Measurements from ENCODE around the gene RANBP10. TPM values are rescaled to one million over a fixed set of nuclear protein-coding genes. Genes with fewer than 3 reads are reported as not detected.
A peak's percentile ranks its signal among the peaks of the same experiment; 100 is the strongest.

Gene RANBP10
- total and polyA plus RNA-seq, 10 of the 15 experiments (the other 5 are each of a cell fraction or from before 2014, with no cell fraction given): 1.2 to 20.4 (median 10.8) TPM

GRCh38 chr16:67719048-67719777 lies 87.1 kb downstream of the RANBP10 start, which contains the start of gene GFOD2 (continued):
- no peak for TF ChIP-seq MEF2B (IDR thresholded peaks at IDR 0.05; ENCODE audit: partially characterized antibody, poor library complexity, severe bottlenecking)
- TF ChIP-seq STAT3 (IDR thresholded peaks at IDR 0.05; ENCODE audit: low read depth, low read length): no peak
- TF ChIP-seq KAT2A (conservative IDR thresholded peaks at IDR 0.05; ENCODE audit: control insufficient read depth, low read depth, low read length): no peak
- TF ChIP-seq CHD2 (IDR thresholded peaks at IDR 0.05; ENCODE audit: borderline replicate concordance, low read depth, low read length): peak; percentile 46; the same call in 1 of the 2 replicates
- TF ChIP-seq, protein P1, sequence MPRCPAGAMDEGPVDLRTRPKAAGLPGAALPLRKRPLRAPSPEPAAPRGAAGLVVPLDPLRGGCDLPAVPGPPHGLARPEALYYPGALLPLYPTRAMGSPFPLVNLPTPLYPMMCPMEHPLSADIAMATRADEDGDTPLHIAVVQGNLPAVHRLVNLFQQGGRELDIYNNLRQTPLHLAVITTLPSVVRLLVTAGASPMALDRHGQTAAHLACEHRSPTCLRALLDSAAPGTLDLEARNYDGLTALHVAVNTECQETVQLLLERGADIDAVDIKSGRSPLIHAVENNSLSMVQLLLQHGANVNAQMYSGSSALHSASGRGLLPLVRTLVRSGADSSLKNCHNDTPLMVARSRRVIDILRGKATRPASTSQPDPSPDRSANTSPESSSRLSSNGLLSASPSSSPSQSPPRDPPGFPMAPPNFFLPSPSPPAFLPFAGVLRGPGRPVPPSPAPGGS (IDR thresholded peaks at IDR 0.05; ENCODE audit: borderline replicate concordance, insufficient read depth, low read depth, low read length, poor library complexity, severe bottlenecking): no peak
- no peak for TF ChIP-seq NFXL1 (IDR thresholded peaks at IDR 0.05; ENCODE audit: borderline replicate concordance)
- TF ChIP-seq BACH1 (IDR thresholded peaks at IDR 0.05; ENCODE audit: borderline replicate concordance): no peak
- TF ChIP-seq CHD4 (IDR thresholded peaks at IDR 0.05): no peak
- TF ChIP-seq ETV6 (conservative IDR thresholded peaks at IDR 0.05 in 1 of 2, IDR thresholded peaks at IDR 0.05 in 1 of 2; ENCODE audit: borderline replicate concordance in 1 of 2, low read depth in 1 of 2): peak in 1 of 2 experiments; percentile 64; a peak in 1 of 4 replicates
- TF ChIP-seq, protein P2, sequence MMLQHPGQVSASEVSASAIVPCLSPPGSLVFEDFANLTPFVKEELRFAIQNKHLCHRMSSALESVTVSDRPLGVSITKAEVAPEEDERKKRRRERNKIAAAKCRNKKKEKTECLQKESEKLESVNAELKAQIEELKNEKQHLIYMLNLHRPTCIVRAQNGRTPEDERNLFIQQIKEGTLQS (IDR thresholded peaks at IDR 0.05; ENCODE audit: borderline replicate concordance, extremely low read depth, low read depth, low read length): no peak
- 0 out of 2 replicates have a peak, but pooled peaks have one; percentile 68 for TF ChIP-seq TBL1XR1 (IDR thresholded peaks at IDR 0.05; ENCODE audit: low read depth, low read length)
- no peak for TF ChIP-seq SRF (IDR thresholded peaks at IDR 0.05; ENCODE audit: low read depth in 2 of 2, low read length in 2 of 2)
- no peak for TF ChIP-seq JUNB (IDR thresholded peaks at IDR 0.05)
- peak; percentile 89 for TF ChIP-seq TAF1 (IDR thresholded peaks at IDR 0.05; ENCODE audit: borderline replicate concordance, low read depth, low read length)
- TF ChIP-seq, protein P3, sequence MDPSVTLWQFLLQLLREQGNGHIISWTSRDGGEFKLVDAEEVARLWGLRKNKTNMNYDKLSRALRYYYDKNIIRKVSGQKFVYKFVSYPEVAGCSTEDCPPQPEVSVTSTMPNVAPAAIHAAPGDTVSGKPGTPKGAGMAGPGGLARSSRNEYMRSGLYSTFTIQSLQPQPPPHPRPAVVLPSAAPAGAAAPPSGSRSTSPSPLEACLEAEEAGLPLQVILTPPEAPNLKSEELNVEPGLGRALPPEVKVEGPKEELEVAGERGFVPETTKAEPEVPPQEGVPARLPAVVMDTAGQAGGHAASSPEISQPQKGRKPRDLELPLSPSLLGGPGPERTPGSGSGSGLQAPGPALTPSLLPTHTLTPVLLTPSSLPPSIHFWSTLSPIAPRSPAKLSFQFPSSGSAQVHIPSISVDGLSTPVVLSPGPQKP (IDR thresholded peaks at IDR 0.05; ENCODE audit: low read depth, low read length): peak; percentile 69; the same call in 1 of the 2 replicates
- TF ChIP-seq, protein P4, sequence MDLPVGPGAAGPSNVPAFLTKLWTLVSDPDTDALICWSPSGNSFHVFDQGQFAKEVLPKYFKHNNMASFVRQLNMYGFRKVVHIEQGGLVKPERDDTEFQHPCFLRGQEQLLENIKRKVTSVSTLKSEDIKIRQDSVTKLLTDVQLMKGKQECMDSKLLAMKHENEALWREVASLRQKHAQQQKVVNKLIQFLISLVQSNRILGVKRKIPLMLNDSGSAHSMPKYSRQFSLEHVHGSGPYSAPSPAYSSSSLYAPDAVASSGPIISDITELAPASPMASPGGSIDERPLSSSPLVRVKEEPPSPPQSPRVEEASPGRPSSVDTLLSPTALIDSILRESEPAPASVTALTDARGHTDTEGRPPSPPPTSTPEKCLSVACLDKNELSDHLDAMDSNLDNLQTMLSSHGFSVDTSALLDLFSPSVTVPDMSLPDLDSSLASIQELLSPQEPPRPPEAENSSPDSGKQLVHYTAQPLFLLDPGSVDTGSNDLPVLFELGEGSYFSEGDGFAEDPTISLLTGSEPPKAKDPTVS (IDR thresholded peaks at IDR 0.05; ENCODE audit: low read depth, low read length): no peak
- TF ChIP-seq MXI1 (IDR thresholded peaks at IDR 0.05; ENCODE audit: low read depth, low read length): no peak; the same call in 1 of the 2 replicates
- peak; percentile 51 to 64 for TF ChIP-seq IKZF2 (IDR thresholded peaks at IDR 0.05)
- TF ChIP-seq, protein P5, sequence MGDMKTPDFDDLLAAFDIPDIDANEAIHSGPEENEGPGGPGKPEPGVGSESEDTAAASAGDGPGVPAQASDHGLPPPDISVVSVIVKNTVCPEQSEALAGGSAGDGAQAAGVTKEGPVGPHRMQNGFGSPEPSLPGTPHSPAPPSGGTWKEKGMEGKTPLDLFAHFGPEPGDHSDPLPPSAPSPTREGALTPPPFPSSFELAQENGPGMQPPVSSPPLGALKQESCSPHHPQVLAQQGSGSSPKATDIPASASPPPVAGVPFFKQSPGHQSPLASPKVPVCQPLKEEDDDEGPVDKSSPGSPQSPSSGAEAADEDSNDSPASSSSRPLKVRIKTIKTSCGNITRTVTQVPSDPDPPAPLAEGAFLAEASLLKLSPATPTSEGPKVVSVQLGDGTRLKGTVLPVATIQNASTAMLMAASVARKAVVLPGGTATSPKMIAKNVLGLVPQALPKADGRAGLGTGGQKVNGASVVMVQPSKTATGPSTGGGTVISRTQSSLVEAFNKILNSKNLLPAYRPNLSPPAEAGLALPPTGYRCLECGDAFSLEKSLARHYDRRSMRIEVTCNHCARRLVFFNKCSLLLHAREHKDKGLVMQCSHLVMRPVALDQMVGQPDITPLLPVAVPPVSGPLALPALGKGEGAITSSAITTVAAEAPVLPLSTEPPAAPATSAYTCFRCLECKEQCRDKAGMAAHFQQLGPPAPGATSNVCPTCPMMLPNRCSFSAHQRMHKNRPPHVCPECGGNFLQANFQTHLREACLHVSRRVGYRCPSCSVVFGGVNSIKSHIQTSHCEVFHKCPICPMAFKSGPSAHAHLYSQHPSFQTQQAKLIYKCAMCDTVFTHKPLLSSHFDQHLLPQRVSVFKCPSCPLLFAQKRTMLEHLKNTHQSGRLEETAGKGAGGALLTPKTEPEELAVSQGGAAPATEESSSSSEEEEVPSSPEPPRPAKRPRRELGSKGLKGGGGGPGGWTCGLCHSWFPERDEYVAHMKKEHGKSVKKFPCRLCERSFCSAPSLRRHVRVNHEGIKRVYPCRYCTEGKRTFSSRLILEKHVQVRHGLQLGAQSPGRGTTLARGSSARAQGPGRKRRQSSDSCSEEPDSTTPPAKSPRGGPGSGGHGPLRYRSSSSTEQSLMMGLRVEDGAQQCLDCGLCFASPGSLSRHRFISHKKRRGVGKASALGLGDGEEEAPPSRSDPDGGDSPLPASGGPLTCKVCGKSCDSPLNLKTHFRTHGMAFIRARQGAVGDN (IDR thresholded peaks at IDR 0.05): peak; percentile 84
- peak; percentile 58; the same call in 1 of the 2 replicates for TF ChIP-seq PAX5 (IDR thresholded peaks at IDR 0.05; ENCODE audit: borderline replicate concordance, low read depth, low read length)
